Measurements from ENCODE around the gene GTPBP8.

GTPBP8 gene

DNA sequence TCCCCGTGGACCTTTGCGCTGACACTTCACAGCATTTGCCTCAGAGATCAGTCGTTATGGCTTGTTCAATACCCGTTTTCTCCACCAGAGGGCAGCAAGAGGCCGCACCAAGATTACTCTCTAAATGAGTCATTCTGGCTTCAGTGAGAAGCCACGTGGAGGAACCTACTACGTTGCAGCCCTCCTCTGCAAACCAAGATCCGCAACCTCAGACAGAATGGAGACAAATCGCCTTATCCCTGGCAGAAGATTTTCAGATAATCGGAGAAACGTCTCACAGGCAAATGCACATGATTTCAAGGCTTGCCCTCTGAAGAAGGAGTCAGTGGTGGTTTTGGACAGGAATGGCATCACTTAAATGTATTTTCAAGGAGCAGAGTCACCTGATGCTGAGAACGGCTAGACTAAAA, 60.5 kb downstream of the GTPBP8 start:
- no peak overlapping the region for H3K4me3 ChIP-seq (ENCODE audit: low read length)
- DNase-seq (ENCODE audit: low read depth, low spot score) = peak; percentile 73
